Right lobe of liver (tissue), 4 donors: ENCODE results near the gene ZNF276.

ENCODE experiments used
- POLR2A ChIP-seq: fragments of 450-650 bp; IDR thresholded peaks from one replicate; pipeline ENCODE4 v1.6.1; 2017; ENCODE audit warnings: antibody characterized with exemption, mild to moderate bottlenecking
- TF ChIP-seq, protein P1 (sequence below), 4 donors: fragments of 200-600 bp in 3 of 4; fragments of 450-650 bp in 1 of 4; IDR thresholded peaks; one replicate each; pipeline versions ENCODE4 v1.5.1 to v1.8.0; 2016 to 2022; ENCODE audit warnings: antibody characterized with exemption in 4 of 4, mild to moderate bottlenecking in 2 of 4
- donor health status: DM: no; HTN: no; CAD: no.
- donor health status: DM: no; HTN: no; CAD: no.
- donor health status: DM: no; HTN: yes; CAD: no.

DNA sequence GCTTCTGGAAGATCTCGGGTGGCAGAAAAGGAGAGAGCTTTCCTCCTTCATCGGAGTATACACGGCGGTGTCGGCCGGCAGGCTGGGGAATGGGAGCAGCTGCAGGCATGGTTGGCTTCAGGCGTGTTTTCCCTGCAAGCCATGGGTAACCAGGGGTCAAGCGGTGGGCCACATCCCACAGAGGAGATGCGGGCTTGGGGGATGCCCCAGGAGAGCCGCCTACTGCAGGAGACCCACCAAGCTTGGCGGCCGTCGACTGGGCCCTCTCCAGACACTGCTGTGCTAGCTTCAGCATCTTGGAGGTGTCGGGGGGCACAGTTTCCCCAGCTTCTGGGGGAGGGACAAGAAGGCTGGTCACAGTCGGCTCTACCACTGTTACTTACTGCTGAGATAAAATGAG, 4.8 kb upstream of the ZNF276 start:
- TF ChIP-seq, protein P1, sequence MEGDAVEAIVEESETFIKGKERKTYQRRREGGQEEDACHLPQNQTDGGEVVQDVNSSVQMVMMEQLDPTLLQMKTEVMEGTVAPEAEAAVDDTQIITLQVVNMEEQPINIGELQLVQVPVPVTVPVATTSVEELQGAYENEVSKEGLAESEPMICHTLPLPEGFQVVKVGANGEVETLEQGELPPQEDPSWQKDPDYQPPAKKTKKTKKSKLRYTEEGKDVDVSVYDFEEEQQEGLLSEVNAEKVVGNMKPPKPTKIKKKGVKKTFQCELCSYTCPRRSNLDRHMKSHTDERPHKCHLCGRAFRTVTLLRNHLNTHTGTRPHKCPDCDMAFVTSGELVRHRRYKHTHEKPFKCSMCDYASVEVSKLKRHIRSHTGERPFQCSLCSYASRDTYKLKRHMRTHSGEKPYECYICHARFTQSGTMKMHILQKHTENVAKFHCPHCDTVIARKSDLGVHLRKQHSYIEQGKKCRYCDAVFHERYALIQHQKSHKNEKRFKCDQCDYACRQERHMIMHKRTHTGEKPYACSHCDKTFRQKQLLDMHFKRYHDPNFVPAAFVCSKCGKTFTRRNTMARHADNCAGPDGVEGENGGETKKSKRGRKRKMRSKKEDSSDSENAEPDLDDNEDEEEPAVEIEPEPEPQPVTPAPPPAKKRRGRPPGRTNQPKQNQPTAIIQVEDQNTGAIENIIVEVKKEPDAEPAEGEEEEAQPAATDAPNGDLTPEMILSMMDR (IDR thresholded peaks at IDR 0.05) = no peak
- no peak for TF ChIP-seq POLR2A
